KMS-11 (cell line): ENCODE results near the gene AHCY.

Experiments used
- H2AFZ ChIP-seq: fragments of 200-600 bp; sonication (generic); 2 replicates; pipeline ENCODE4 v1.6.1; 2016; ENCODE audit warnings: antibody characterized with exemption, mixed run types, low read depth
- H3K27ac ChIP-seq: fragments of 200-600 bp; sonication (generic); 2 replicates; pipeline ENCODE4 v1.6.1; 2016; ENCODE audit warnings: mild to moderate bottlenecking, mixed run types
- H3K27me3 ChIP-seq: fragments of 200-600 bp; sonication (generic); 2 replicates; pipeline ENCODE4 v1.6.1; 2017; ENCODE audit warnings: mild to moderate bottlenecking, low read depth, mixed run types, moderate library complexity; ENCODE audit not compliant: insufficient read depth
- H3K36me3 ChIP-seq: fragments of 200-600 bp; sonication (generic); 2 replicates; pipeline ENCODE4 v1.6.1; 2017; ENCODE audit warnings: mild to moderate bottlenecking, mixed run types; ENCODE audit not compliant: insufficient read depth
- H3K4me1 ChIP-seq: fragments of 200-600 bp; sonication (generic); 2 replicates; pipeline ENCODE4 v1.6.1; 2016; ENCODE audit warnings: mild to moderate bottlenecking, low read depth, mixed run types; ENCODE audit not compliant: poor library complexity, severe bottlenecking
- H3K4me2 ChIP-seq: fragments of 200-600 bp; sonication (generic); 2 replicates; pipeline ENCODE4 v1.7.0; 2016; ENCODE audit warnings: mild to moderate bottlenecking, mixed run types
- H3K4me3 ChIP-seq: fragments of 200-600 bp; sonication (generic); IDR thresholded peaks from 2 replicates; pipeline ENCODE4 v1.6.1; 2017; ENCODE audit warnings: low read depth, low read length, mixed read lengths; ENCODE audit not compliant: insufficient read depth
- H3K79me2 ChIP-seq: fragments of 200-600 bp; sonication (generic); 2 replicates; pipeline ENCODE4 v1.6.1; 2016; ENCODE audit warnings: low read depth, mixed run types; ENCODE audit not compliant: insufficient read depth
- H3K9ac ChIP-seq: fragments of 200-600 bp; sonication (generic); 2 replicates; pipeline ENCODE4 v1.6.1; 2016; ENCODE audit warnings: mild to moderate bottlenecking, mixed run types
- H4K20me1 ChIP-seq: fragments of 200-600 bp; sonication (generic); 2 replicates; pipeline ENCODE4 v1.6.1; 2016; ENCODE audit warnings: mild to moderate bottlenecking, mixed run types; ENCODE audit not compliant: insufficient read depth
- CTCF ChIP-seq: fragments of 200-600 bp; sonication (generic); conservative IDR thresholded peaks from 2 replicates; pipeline ENCODE4 v1.6.1; 2017; ENCODE audit warnings: low read depth, mild to moderate bottlenecking, antibody characterized with exemption, low read length, moderate library complexity, mixed read lengths

Gene AHCY

DNA sequence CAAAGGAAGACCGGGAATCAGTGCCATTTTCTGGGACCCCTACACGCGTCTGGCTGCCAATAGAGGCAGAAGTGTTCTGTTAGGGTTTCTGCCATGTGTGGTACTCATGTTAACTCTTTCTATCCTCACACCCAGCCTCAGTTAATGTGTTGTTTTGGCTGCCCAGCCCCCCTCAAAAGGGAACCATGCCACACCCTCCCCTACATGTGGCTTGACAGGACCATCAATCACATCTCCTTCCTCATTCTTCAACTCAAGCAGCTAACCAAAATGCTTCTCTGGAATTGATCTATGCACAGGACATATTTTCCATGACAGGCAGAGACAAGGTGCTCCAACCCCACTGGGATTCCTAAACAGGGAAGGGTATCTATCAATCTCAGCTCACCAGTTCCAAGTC lies 22.0 kb downstream of the AHCY start:
- H3K4me1 ChIP-seq: no peaks in the 10 kb centered on the region
- no peaks in the 10 kb centered on the region for H4K20me1 ChIP-seq
- TF ChIP-seq CTCF: no peak
- H3K36me3 ChIP-seq: peaks cover 7% of the 10 kb centered on the region; the same call in 1 of the 2 replicates
- no peak overlapping the region for H2AFZ ChIP-seq
- no peak overlapping the region for H3K4me2 ChIP-seq
- no peaks in the 10 kb centered on the region for H3K79me2 ChIP-seq
- no peak overlapping the region for H3K4me3 ChIP-seq
- no peaks in the 10 kb centered on the region for H3K27me3 ChIP-seq
- H3K27ac ChIP-seq: no peak overlapping the region
- H3K9ac ChIP-seq: no peak overlapping the region

- Histone ChIP-seq H3K4me3 (no peak overlapping the region), H3K36me3 (peaks cover 5% of the 10 kb centered on the region; the same call in 1 of the 2 replicates), H3K27me3 (no peaks in the 10 kb centered on the region), H3K79me2 (no peaks in the 10 kb centered on the region), H3K4me1 (peaks cover 13% of the 10 kb centered on the region), H3K4me2 (no peak overlapping the region), H2AFZ (no peak overlapping the region), H3K9ac (no peak overlapping the region), H4K20me1 (no peaks in the 10 kb centered on the region), H3K27ac (no peak overlapping the region)
- no peak for TF ChIP-seq CTCF
Measured at GRCh38 chr20:34274694-34275093, 28.5 kb downstream of the AHCY start.

- Histone ChIP-seq H2AFZ (no peak overlapping the region), H3K9ac (no peak overlapping the region), H3K27me3 (no peaks in the 10 kb centered on the region), H3K79me2 (no peaks in the 10 kb centered on the region), H3K4me1 (peaks cover 13% of the 10 kb centered on the region), H4K20me1 (no peaks in the 10 kb centered on the region), H3K4me2 (no peak overlapping the region), H3K36me3 (peaks cover 5% of the 10 kb centered on the region; the same call in 1 of the 2 replicates), H3K27ac (no peak overlapping the region), H3K4me3 (no peak overlapping the region)
- TF ChIP-seq CTCF: no peak
Measured at GRCh38 chr20:34271956-34272355, 31.2 kb downstream of the AHCY start.

GRCh38 chr20:34269996-34270627 lies 33.0 kb downstream of the AHCY start:
- H3K4me1 ChIP-seq: peaks cover 13% of the 10 kb centered on the region
- H3K27ac ChIP-seq: no peak overlapping the region
- no peak overlapping the region for H3K4me3 ChIP-seq
- H3K36me3 ChIP-seq: no peaks in the 10 kb centered on the region; the same call in 1 of the 2 replicates
- H2AFZ ChIP-seq: no peak overlapping the region
- no peaks in the 10 kb centered on the region for H3K79me2 ChIP-seq
- H4K20me1 ChIP-seq: no peaks in the 10 kb centered on the region
- no peaks in the 10 kb centered on the region for H3K27me3 ChIP-seq
- H3K4me2 ChIP-seq: no peak overlapping the region
- no peak overlapping the region for H3K9ac ChIP-seq
- TF ChIP-seq CTCF: no peak
